NCI-H2196 (cell line): ENCODE measurements around the gene WNT9B.

Source experiments
- DNase-seq: peaks from one replicate; lab custom pipeline; 2025; ENCODE audit not compliant: unreplicated experiment; lab: John Stamatoyannopoulos, UW

WNT9B gene, protein sequence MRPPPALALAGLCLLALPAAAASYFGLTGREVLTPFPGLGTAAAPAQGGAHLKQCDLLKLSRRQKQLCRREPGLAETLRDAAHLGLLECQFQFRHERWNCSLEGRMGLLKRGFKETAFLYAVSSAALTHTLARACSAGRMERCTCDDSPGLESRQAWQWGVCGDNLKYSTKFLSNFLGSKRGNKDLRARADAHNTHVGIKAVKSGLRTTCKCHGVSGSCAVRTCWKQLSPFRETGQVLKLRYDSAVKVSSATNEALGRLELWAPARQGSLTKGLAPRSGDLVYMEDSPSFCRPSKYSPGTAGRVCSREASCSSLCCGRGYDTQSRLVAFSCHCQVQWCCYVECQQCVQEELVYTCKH

DNA sequence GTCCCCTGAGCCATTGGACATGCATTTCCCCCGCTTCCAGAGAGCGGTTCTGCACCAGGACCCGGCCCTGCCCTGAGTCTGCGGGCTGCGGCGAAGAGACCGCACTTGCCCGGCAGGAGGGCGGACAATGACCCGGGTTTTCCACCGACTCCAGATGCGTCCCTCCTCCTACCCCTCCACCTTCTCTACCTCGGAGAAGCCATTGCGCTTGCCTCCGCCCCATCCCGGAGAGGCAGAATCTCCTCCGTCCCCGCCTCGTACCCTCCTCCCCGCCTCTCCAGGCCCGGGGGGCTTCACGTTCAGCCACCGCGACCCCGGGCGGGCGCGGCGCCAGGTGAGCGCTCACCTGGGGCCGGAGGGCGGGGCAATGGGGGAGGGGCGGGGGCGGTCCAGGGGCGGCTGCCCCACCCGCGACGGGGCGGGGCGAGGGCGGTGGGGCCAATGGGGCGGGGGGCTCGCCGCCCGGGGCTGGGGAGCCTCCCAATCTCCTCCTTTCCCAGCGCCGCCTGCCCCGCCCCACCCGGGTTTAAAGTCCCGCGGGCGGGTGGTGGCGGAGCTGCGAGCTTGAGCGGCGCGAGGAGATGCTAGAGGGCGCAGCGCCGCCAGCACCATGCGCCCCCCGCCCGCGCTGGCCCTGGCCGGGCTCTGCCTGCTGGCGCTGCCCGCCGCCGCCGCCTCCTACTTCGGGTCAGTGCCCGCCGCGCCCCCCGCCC, at the start of gene WNT9B:
TSS of gene WNT9B (plus strand) at position 555 of the 713 bp plus-strand sequence. CDS start at position 611, 56 bp downstream.
- DNase-seq = peak; percentile 71

DNA sequence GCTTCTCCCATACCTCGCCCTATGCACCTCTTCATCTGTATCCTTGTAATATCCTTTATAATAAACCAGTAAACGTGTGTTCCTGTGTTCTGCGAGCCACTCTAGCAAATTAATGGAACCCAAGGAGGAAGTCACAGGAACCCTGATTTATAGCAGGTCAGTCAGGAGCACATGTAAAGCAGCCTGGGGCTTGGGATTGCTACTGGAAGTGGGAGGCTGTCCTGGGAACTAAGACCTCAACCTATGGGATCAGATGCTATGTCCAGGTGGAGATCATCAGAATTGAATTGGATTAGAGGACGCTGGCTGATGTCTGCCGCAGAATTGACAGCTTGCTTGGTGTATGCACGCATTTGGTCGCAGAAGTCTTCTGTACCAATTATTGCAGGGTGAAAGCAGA, 48.6 kb upstream of the WNT9B start:
- DNase-seq = no peak

DNA sequence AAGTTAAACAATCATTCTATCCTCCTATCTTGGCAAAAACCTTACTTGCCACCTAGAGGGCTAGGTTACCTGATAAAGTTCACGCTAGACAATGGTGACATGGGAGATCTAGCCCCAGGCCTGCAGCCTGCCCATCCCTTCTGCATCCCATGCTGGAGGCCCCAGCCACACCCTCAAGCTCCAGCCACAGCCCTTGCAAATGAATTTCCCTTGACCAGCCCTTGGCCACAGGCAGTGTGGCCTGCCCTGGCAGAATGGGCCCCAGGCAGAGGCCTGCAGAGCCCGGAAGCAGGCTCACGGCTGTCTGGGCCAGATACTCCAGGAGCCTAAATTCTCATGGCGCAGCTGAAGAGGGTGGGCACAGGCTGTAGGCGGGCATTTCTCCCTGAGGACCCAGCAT, 47.8 kb upstream of the WNT9B start:
- DNase-seq = no peak

DNA sequence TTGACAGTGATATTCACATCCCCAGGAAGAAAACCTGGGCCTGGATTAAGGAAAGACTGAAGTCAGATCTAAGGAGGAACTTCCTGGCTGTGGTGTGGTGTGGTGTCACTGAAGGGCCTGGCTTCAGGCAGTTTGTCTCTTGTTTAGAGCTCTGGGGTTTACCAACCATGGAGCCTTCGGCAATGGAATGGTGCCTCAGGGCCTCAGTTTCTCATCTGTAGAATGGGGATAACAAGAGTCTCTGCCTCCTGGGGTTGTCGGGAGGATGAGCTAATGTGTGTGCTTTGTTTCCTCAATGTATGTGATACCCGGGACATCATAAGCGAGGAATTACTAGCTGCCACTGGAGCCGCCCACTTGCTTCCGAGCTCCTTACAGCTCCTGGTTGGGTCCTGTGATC, 45.6 kb upstream of the WNT9B start:
- DNase-seq = no peak

DNA sequence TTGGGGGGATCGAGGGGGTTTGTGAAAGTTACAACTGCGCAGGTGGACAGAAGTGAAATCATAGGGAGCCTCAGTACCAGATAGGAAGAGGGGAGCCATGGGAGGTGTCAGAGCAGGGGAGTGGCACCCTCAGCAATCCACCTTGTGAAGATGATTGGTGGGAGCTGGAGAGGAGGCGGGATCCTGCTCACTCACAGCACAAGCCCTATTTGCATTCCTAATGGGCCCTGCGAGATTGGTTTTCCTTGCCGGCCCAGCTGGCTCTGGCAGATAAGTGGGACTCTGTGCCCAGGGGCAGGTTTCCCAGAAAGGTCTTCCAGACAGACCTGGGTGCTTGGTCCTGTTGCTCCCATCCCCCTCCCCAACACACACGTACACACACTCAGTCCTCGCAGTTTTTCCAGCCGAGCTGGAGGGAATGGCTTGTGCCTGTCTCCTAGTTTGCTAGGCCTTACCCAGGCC, 42.2 kb upstream of the WNT9B start:
- no peak for DNase-seq

DNA sequence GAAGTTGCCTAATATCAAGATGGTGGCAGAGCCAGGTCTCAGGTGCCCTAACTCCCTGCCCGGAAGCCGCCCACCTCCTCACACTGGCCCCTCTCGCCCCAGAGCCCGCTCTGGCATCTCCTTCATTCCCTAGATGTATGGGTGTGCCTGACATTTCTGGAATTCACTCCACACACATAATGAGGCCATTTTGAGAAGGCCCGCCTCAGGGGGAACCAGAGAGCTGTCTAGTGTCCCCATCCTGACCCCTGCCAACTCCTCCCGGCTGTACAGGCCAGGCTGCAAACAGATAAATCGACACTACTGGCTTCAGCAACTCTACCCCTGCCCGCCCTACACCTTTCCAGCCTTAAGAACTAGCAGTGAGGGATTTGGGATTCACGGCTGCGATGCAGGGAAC, 40.5 kb upstream of the WNT9B start:
- no peak for DNase-seq

DNA sequence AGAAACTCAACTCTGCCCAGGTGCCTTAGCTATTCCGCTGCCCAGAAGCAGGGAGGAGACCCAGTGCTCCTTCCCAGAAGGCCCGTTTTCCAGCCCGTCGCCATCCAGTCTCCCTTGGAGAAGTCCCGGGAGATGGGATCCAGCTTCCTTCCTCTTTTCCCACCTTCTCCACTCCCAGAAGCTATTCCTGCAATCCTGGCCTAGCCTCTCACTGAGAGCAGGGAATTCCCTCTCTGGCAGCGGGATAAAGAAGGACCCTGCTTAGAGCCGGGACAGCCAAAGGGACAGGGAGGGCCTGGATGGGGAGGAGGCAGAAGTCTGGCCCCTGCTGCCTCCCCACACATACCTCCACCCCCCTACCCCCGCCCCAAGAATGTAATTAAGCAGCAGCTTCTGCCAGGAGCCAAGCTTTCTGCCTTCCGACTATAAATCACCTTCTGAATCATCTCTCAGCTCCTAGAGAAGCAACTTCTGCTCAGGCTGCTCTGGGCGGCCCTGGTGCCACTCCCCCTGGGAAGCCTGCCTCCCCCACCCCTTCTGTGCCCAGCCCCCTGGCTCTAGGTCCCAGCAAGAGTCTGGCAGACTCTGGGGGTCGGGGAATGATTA, 39.3 kb upstream of the WNT9B start:
- no peak for DNase-seq

DNA sequence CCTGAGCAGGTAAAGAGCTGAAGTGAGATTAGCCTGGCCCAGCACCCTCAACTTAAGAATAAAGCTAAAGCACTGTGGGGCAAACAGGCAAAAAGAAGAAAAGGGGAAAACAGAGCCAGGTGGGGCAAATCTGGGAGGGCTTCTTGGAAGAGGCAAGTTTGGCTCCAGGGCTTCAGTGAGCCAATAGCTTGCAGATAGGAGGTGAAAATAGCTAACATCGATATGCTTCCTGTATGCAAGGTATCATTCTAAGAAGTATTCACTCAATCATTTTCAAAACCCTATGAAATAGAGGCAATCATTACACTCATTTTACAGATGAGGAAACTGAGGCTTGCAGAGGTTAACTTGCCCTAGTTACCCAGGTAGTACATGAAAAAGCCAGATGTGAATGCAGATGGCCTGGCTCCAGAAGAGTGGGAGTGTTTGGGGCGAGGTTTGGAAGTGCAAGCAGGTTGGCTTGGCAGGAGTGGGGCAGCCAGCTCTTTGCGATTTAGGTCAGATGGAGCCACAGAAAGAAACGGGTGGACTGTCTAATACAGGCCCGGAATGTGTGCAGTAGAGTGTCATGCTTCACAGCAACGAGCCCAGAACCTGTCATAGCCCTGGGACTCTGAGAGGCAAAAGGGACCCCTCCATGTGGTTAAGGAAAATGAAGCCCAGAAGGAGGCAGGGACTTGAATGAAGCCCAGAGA, 38.6 kb upstream of the WNT9B start:
- no peak for DNase-seq

DNA sequence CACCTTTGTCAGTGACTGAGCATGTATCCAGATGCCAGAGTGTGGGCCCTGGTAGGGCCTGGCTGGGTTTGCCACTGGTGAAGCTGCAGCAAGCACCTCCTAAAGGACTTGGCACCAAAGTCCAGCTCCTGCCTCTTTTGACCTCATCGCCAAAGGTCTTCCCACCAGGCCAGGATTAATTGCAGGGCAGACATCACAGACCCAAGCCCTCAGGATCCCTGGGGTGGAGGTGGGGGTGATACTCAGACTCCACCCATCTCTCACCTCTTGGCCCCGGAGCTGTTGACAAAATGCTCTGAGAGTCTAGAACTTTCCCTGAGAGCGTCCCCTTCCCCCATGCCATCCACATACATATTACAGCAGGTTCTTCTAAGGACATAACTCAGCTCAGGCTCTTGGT, 37.5 kb upstream of the WNT9B start:
- DNase-seq = no peak

DNA sequence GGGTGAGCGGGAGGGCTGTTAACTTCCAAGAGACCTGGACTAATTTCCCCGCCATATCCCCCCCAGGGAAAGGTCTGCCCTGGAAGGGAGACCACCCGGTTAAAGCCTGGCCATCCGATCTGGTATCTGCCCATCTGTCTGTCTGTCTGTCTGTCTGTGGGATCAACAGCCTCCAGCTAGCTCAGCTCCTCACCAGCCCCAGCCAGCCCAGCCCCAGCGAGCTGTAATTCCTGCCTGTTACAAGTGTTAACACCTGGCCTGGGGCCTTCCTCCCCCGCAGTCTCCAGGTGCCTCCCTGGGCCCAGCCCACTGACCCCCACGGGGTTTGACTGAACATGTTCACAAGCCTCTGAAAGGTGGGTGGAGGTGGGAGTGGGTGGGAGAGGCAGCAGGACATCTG, 36.9 kb upstream of the WNT9B start:
- no peak for DNase-seq

DNA sequence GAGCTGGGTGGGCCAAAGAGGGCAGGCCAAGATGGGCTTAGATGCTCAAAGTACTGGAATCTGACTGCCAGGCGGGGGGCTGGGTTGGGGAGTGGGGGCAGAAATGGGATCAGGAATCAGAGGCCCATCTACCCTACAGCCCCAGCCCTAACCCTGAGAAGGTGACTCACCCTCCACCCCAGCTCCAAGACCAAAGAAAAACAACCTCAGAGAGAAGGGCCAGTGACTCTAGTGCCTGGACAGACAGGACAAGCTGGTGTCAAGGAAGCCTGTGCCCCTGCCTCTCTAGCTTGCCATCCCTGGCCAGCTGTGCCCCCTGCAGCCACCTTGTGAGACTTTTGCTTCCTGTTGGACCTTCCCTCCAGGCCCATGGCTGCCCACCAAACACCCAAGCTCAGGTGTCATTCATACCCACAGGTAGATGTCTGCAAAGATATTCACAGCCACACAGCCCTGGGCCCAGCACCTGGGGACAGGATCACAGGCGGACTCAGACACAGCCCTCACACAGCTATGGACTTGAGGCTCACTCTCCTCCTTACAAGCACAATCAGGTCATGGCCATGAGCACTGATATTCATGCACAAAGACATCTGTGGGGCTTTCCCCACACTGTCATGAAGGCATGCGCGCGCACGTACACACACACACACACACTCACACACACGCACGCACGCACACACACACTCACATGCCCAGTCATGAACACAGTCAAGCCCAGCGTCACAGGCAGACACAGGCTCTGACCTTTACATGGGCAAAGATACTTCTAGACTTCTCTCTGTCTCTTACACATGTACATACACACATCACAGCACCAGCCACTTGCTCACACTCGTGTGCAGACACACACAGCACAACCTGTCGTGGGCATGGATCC, 35.7 kb upstream of the WNT9B start:
- no peak for DNase-seq

DNA sequence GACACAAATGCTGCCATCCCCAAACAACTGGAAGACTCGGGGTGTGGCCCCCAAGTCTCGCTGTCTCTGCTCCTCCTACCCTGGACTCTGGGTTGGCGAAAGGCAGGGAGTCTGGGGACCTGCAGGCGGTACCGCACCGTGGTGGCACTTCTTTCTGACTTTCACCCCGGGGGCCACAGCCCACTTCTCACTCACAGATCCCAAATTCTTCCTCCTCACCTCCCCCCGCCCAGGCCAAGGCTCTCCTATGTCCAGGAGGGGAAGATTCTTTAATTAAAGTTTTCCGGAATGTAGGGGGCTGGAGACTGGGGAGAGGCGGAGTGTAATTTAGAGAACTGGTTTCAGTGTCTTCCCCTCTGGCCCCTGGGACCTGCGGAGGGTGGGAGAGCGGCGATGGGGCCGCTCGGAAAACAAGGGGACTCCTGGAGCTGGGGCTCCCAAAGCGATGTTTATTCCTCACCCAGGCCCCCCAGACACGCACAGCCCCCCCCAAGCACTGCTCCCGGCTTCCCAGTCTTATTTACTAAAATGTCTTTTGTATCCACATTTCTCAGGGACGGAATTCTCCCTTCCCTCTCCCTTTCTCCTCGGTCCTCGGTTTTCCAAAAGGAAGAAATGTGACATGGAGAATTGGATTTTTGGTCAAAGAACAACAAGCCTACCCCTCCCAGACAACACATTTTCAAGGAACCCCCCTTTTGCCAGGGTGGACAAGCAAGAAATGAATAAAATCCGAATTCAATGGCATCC, 34.1 kb upstream of the WNT9B start:
- no peak for DNase-seq

DNA sequence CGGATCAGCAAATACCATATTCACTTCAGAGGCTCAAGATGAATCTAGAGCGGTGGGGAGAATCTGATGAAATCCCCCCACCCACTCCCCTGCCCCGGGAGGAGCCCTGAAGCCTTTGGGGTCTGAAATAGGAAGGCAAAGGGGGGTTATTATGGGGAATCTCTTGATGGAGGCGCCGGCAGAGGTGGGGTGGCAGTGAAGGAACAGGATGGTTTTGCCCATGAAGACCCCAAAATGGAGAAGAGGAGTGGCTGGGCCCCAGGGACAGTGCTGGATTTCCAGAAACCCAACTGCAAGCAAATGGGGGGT, 33.5 kb upstream of the WNT9B start:
- no peak for DNase-seq

DNA sequence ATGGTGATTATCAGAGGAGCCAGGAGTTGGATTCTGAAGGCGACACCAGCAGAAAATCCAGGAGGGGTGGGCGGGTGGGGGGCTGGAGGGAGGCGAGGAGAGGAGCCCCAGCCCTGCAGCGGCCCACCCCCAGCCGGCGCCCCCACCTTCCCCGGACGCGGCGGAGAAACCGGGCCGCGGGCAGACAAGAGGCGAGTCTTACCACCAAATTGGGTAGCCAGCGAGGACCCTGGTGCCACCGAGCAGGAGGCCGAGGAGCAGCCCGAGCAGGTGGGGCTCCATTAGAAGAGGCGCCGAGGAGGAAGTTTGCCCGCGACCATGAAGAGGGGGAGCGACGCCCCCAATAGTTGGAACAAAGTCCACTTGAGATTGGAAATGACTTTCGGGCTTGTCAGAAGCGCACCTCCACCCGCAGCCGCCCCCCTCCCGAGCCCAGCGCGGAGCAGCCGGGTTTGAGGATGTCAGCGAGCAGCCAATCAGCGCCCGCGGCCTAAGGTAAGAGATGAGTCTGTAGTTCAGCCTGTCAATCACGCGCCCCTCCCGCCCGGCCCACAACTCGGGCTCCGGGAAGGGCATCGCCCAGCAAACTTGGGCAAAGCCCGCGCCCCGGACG, 33.0 kb upstream of the WNT9B start, which contains the start of gene WNT3:
TSS of gene WNT3 (minus strand) at position 377 of the 613 bp plus-strand sequence. CDS start at position 282, 95 bp downstream.
- no peak for DNase-seq

DNA sequence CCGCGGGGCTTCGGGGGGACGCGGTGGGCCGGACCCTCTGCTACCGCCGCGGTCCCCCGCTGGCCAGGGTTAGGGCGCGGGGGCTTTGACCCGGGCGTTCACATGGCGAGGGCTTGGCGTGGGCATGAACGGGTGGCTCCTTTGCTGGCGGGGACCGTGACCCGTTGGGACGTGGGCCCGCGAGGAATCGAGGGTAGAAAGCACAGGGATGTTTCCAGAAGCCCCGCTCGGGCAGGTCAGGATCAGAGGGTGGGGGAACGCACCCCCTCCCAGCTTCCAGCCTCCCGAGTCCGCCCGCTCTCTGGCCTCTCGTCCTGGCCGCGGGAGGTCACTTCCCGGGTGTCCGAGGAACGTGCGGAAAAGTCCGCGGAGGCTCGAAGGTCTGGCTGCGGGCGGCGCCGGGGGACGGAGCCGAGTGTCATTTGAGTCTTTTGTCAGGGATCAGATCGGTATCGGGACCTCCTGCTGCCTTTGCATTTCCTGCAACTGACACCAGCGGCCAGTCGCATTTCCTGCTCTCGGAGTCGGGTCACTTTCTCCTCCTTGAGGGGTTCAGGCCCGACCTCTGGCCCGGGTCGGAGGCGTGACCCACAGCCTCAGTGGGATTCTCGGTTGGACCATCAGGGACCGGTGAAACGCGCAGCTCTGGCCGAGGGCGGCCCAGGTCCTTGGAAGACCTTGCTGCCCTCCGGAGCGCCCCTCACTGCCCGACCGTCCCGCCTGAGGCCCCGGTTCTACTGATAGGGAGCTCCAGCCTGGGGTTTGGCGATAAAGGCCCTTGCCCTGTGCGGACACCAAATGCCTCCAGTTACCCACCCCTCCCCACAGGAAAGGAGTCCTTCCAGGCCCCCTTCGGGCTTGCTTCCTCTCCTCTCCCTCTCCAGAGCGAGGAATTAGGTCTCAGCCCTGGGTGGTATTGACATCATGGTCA, 32.2 kb upstream of the WNT9B start:
- no peak for DNase-seq

DNA sequence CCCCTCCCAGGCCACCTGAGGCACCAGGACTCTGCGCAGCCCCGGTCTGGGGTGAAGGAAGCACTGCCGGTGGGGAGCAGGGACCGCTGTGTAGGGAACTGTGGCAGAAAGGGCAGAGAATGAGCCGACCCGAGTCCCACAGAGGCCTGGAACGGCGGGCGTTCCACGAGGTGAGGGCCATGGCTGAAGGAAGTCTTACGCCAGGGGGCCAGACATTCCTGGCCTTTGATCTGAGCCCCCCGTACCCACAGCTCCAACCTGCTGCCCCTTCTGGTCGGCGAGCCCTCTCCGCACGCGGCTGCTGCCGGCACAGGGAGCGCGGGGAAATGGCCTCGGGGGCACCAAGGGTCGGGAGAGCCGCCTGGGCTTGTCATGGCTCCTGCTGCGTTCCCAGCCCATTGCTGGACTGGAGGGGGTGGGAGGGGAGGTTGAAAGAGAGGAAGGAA, 31.5 kb upstream of the WNT9B start:
- no peak for DNase-seq

DNA sequence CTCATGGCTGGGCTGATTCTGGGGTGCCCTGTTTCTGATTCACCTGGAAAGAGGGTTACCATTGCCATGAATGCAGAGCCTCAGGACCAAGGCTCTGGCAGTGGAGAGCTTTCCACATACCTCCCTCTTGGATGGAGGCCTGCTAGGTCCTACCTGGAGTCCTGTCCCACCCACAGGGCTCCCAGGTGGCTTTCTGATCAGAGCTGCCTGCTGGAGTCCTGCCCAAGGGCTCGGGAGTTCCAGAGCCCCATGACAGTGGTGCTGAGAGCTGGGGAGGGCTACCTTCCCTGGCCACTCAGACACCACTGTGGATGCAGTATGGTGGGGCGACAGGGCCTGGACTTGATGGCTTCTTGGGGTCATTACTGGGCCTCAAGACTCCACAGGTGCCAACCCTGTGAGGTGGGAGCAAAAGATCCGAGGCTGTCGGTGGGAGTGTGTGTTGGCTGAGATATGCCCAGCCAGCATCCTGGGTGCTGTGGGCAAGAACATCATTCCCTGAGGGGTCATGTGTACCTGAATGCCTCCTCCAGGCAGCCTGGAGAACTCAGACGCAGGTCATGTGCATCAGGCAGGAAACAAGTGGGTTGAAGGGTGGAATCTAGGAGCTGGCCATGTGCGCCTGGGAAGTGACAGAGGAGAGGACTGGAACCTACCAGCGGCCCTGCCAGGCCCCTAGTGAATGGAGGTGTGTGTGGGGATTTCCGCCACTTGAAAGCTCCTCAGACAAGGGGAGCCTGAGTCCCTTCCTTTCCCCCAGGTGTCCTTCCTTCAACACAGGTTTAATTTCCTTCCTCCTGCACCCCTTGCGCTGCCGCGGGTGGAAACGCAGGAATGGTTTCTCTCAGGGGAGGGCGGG, 30.6 kb upstream of the WNT9B start:
- DNase-seq = no peak
